Left lung (tissue), 10 donors: Measurements from ENCODE around the gene MAPRE3. TPM values are rescaled to one million over a fixed set of nuclear protein-coding genes. Genes with fewer than 3 reads are reported as not detected.

Source experiments
- ATAC-seq: fragments of 200-7000 bp; cut with Tn5 transposase; one replicate; pipeline ENCODE4 v1.9.1; 2020; ENCODE audit warnings: moderate library complexity
- DNase-seq, 4 donors: peaks; one replicate each; pipeline ENCODE4 v3.0.0-alpha.2; 2013 to 2020
- H3K27ac ChIP-seq, 2 donors: fragments of 200-600 bp; sonication (generic) in 1 of 2; one replicate each; pipeline versions ENCODE4 v1.5.0 to v1.8.0; 2020 to 2021
- H3K27me3 ChIP-seq, 2 donors: fragments of 200-600 bp; sonication (generic) in 1 of 2; one replicate each; pipeline versions ENCODE4 v1.5.0 to v1.8.0; 2020 to 2021
- H3K36me3 ChIP-seq, 2 donors: fragments of 200-600 bp; sonication (generic) in 1 of 2; one replicate each; pipeline versions ENCODE4 v1.5.0 to v1.8.0; 2020 to 2021
- H3K4me1 ChIP-seq, 2 donors: fragments of 200-600 bp; one replicate each; pipeline ENCODE4 v1.8.0; 2021
- H3K4me3 ChIP-seq, 2 donors: fragments of 200-600 bp; sonication (generic) in 1 of 2; one replicate each; pipeline versions ENCODE4 v1.5.0 to v1.8.0; 2020 to 2021; ENCODE audit warnings: mild to moderate bottlenecking in 1 of 2
- H3K9me3 ChIP-seq, 2 donors: fragments of 200-600 bp; sonication (generic) in 1 of 2; one replicate each; pipeline versions ENCODE4 v1.5.0 to v1.8.0; 2020 to 2021
- CTCF ChIP-seq, 2 donors: fragments of 200-600 bp; sonication (generic) in 1 of 2; IDR thresholded peaks; one replicate each; pipeline versions ENCODE4 v1.5.0 to v1.8.0; 2021; ENCODE audit warnings: antibody characterized with exemption in 2 of 2
- intact Hi-C, 2 donors: fragments of 100-400 bp; cut with DNase I; formaldehyde crosslinking; loops; one replicate each; pipeline versions ENCODE4 v1.11.2 to v1.14.2; 2022
- polyA plus RNA-seq, 6 donors: library from polyadenylated mRNA; unstranded; fragments of 120-200 nt; gene quantifications; one replicate each; pipeline ENCODE4 v1.2.1, GENCODE V29; 2013; ENCODE audit not compliant: insufficient read length in 6 of 6
- total RNA-seq, 2 donors: library from RNA; stranded (reverse); fragmentation: NEBNext Ultra II Directional; extraction: Animal tissue kit (Norgen Biotek cat#: 25700); gene quantifications; one replicate each; pipeline ENCODE4 v1.2.1, GENCODE V29; 2021
- donor health status: DM: no; HTN: yes; CAD: no.
- donor health status: DM: no; HTN: no; CAD: no.

Gene MAPRE3
- total and polyA plus RNA-seq, 8 donors: 7.1 to 23.5 (median 9.9) TPM

DNA sequence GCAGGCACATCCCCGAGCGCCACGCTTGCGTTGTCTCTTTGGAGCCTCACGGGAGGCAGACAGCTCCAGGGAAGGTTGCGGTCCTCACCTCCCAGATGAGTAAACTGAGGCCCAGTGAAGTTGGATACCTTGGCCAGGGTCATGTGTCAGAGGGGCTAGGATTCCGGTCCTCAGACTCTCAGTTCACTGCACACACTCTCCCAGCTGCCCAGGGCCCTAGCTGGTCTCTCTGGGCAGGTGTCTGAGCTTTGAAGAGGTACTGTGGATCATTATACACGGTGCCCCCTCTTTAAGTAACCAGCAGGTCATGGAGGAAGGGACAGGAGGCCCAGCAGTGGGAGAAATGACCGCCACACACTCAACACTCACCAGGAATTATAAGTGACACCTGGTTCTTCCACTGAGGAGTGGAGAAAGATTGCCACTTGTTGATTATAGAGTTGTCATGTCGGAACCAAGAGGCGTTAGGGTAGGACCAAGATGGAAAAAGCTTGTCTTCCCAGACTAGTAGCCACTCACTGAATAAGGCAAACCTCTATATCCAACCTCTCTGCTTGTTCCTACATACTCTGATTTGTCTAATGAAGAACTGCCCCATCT is 62.9 kb downstream of the MAPRE3 start:
- intact Hi-C loops: loop anchor here in 1 of 2 donors (10.0 kb wide), 1 partner anchor 51 kb away; the partner anchor contains the start of gene KHK
- Histone ChIP-seq H3K4me1 (peaks cover 19 to 32% of the 10 kb centered on the region in 2 donors), H3K36me3 (peaks cover 5 to 38% of the 10 kb centered on the region in 2 donors), H3K9me3 (no peaks in the 10 kb centered on the region), H3K27me3 (no peaks in the 10 kb centered on the region), H3K27ac (peak overlapping the region; percentile 82 to 84), H3K4me3 (peak overlapping the region; percentile 92 to 95)
- ATAC-seq (peak; percentile 4), DNase-seq (no peak)
- no peak for TF ChIP-seq CTCF (IDR thresholded peaks at IDR 0.05)

DNA sequence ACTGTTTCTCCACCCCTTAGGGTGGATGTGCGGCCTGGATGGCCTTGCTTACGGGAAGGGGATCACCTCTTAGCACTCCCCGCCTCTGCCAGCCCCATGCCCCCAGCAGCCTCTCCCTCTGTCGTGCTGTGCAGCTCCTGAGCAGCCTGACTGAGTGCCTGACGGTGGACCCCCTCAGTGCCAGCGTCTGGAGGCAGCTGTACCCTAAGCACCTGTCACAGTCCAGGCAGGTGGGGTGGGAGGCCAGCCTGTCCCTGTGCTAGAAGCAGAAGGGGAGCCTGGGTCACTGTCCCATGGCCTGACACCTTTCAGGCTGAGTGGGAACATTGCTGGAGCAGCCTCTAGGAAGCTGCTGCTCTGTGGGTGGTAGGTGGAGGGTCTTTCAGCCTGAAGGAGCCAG is 67.6 kb downstream of the MAPRE3 start:
- H3K27ac ChIP-seq: no peak overlapping the region
- intact Hi-C loops: loop anchor here in 1 of 2 donors (10.0 kb wide), 1 partner anchor 47 kb away; the partner anchor contains the start of gene KHK
- no peaks in the 10 kb centered on the region for H3K9me3 ChIP-seq
- no peaks in the 10 kb centered on the region for H3K27me3 ChIP-seq
- peaks cover 5 to 85% of the 10 kb centered on the region in 2 donors for H3K36me3 ChIP-seq
- H3K4me1 ChIP-seq: peaks cover 15 to 22% of the 10 kb centered on the region in 2 donors
- H3K4me3 ChIP-seq: no peak overlapping the region
- ATAC-seq (no peak), DNase-seq (no peak)
- TF ChIP-seq CTCF (IDR thresholded peaks at IDR 0.05): no peak

DNA sequence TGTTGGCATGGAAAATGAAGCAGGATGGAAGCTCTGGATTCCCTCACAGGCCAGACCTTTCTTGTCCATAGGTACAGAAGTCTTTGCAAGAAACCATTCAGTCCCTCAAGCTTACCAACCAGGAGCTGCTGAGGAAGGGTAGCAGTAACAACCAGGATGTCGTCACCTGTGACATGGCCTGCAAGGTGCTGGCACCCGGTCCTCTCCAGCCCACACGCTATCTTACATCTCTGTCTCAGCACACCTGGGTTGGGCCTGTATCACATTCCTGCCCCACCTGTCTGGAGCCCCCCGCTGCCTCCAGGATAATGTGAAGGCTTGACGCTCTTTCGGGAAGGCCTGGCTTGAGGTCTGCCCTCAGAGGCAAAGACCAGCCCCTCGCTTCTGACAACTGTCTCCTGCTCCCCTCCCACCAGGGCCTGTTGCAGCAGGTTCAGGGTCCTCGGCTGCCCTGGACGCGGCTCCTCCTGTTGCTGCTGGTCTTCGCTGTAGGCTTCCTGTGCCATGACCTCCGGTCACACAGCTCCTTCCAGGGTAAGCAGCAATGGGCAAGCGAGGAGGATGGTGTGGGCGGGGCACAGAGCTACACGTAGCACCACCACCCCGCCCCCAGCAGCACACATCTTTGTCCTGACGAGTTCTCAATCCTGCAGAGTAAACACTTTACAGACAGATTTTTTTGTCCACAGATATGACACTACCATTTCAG is 68.3 kb downstream of the MAPRE3 start:
- intact Hi-C loops: loop anchor here in 1 of 2 donors (10.0 kb wide), 1 partner anchor 46 kb away; the partner anchor contains the start of gene KHK

DNA sequence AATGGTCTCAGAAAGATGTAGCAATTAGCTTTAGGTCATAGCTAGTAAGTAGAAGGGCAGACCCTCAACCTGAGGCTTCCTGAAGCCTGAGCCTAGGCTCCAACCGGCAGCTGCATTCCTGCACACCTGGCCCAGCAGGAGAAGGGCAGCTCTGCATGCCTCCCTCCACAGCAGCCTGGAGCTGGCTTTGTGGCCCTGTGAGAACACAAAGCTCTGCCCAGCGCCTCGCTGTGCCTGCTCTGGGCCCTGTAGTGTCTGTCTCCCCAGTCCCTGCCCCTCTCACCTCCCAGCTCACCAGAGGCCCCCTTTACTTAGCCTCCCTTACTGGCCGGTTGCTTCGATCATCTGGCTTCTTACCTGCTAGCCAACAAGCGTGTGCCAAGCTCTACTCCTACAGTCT is 69.0 kb downstream of the MAPRE3 start:
- ATAC-seq (no peak), DNase-seq (no peak)
- Histone ChIP-seq H3K27me3 (no peaks in the 10 kb centered on the region), H3K36me3 (peaks cover 5 to 89% of the 10 kb centered on the region in 2 donors), H3K9me3 (no peaks in the 10 kb centered on the region), H3K27ac (no peak overlapping the region), H3K4me3 (no peak overlapping the region), H3K4me1 (peaks cover 5 to 10% of the 10 kb centered on the region in 2 donors)
- intact Hi-C loops: loop anchor here in 1 of 2 donors (10.0 kb wide), 1 partner anchor 45 kb away; the partner anchor contains the start of gene KHK
- TF ChIP-seq CTCF (IDR thresholded peaks at IDR 0.05): no peak

More for the DNA sequence above, 68.3 kb downstream of the MAPRE3 start:
- H3K4me3 ChIP-seq: no peak overlapping the region
- peaks cover 11 to 16% of the 10 kb centered on the region in 2 donors for H3K4me1 ChIP-seq
- no peaks in the 10 kb centered on the region for H3K9me3 ChIP-seq
- ATAC-seq (no peak), DNase-seq (no peak)
- no peak for TF ChIP-seq CTCF (IDR thresholded peaks at IDR 0.05)
- H3K36me3 ChIP-seq: peaks cover 5 to 89% of the 10 kb centered on the region in 2 donors
- H3K27me3 ChIP-seq: no peaks in the 10 kb centered on the region
- H3K27ac ChIP-seq: no peak overlapping the region

DNA sequence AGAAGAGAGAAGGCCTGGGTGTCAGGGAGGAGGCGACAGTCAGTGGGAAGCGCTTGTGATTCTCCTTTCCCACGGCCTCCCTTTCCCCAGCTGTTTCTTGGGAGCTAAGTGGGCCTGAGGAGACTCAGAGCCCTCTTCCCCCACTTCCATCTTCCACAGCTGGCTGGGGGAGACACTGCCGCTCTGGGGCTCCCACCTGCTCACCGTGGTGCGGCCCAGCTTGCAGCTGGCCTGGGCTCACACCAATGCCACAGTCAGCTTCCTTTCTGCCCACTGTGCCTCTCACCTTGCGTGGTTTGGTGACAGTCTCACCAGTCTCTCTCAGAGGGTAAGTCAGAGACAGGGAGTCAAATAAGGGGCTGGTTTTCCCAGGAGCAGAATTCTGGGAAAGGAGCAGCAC is 69.4 kb downstream of the MAPRE3 start:
- no peaks in the 10 kb centered on the region for H3K9me3 ChIP-seq
- DNase-seq: no peak
- H3K27ac ChIP-seq: no peak overlapping the region
- intact Hi-C loops: loop anchor here in 1 of 2 donors (10.0 kb wide), 1 partner anchor 45 kb away; the partner anchor contains the start of gene KHK
- H3K36me3 ChIP-seq: peaks cover 5 to 86% of the 10 kb centered on the region in 2 donors
- TF ChIP-seq CTCF (IDR thresholded peaks at IDR 0.05): no peak
- H3K4me1 ChIP-seq: peaks cover 2 to 5% of the 10 kb centered on the region in 2 donors
- no peaks in the 10 kb centered on the region for H3K27me3 ChIP-seq
- no peak overlapping the region for H3K4me3 ChIP-seq
- no peak for ATAC-seq
